ENCODE data around the gene DMKN. TPM values are rescaled to one million over a fixed set of nuclear protein-coding genes. Genes with fewer than 3 reads are reported as not detected.
A peak's percentile ranks its signal among the peaks of the same experiment; 100 is the strongest.

DMKN gene
- total and polyA plus RNA-seq, 8 donors: 92.5 to 140 (median 111) TPM

DNA sequence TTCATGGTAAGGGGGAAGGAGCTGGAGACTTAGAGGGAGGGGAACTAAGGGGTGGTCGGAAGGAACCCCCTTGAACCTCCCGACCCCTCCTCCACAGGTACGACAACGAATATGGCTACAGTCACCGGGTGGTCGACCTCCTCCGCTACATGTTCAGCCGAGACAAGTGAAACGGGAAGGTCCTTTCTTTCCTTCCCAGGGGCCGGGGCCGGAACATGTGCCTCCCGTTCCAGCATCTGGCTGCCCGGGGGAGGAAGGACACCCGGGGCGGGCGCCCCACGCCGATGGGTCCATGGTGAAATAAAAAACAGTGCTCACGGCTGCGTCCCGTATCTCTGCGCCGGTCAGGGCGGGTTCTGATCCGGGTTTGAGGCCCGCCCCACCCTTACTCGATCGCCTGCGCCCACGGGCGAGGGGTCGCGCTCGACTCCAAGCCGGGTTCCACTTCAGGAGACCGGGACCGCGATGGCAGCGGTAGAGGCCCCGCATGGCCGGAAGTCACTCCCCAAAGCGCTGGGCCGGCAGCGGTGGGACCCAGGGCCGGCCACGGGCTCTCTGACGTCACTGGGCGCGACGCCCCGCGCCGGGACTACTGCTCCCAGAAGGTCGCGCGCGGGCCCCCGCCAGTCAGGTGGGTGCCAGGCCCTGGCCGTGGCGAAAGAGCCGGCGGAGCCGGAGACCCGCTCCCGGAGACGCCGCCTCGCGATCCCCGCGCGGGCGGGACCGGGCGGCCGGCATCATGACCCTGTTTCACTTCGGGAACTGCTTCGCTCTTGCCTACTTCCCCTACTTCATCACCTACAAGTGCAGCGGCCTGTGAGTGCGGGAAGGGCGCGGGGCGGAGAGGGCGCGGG, 31.8 kb upstream of the DMKN start, which contains the start of gene TMEM147:
Gene TMEM147, plus strand, starts transcription at position 626 of the 854 bp plus-strand sequence. Its CDS starts 114 bp downstream, at position 740.
- peak within 1 kb of the TSS; percentile 75 to 95 for H3K4me3 ChIP-seq
- H3K9me3 ChIP-seq: no peaks in the 10 kb centered on the region
- H3K4me1 ChIP-seq: peaks cover 9 to 23% of the 10 kb centered on the region in 2 donors
- no peaks in the 10 kb centered on the region for H3K27me3 ChIP-seq
- ATAC-seq: peak; percentile 98
- no peak for TF ChIP-seq CTCF (IDR thresholded peaks at IDR 0.05)
- peak; percentile 88 to 98 (median 94) for DNase-seq
- peak within 1 kb of the TSS; percentile 34 to 82 for H3K27ac ChIP-seq
- intact Hi-C loops (cut with DNase I): no loop called here
- peaks cover 0 to 7% of the 10 kb centered on the region in 2 donors for H3K36me3 ChIP-seq

- no peaks in the 10 kb centered on the region for H3K27me3 ChIP-seq
- ATAC-seq: no peak
- intact Hi-C loops (cut with DNase I): no loop called here
- peak overlapping the region; percentile 75 to 95 for H3K4me3 ChIP-seq
- peaks cover 0 to 7% of the 10 kb centered on the region in 2 donors for H3K36me3 ChIP-seq
- no peak for TF ChIP-seq CTCF (IDR thresholded peaks at IDR 0.05)
- DNase-seq: no peak
- no peaks in the 10 kb centered on the region for H3K9me3 ChIP-seq
- peaks cover 9 to 23% of the 10 kb centered on the region in 2 donors for H3K4me1 ChIP-seq
- H3K27ac ChIP-seq: peak overlapping the region in 1 of 2 donors; percentile 82
These were observed 30.8 kb upstream of the DMKN start for GRCh38 chr19:35544110-35544802.

- Histone ChIP-seq H3K36me3 (peaks cover 0 to 7% of the 10 kb centered on the region in 2 donors), H3K9me3 (no peaks in the 10 kb centered on the region), H3K27ac (no peak overlapping the region), H3K4me3 (no peak overlapping the region), H3K27me3 (no peaks in the 10 kb centered on the region), H3K4me1 (peaks cover 9 to 23% of the 10 kb centered on the region in 2 donors)
- ATAC-seq: no peak
- no peak for DNase-seq
- intact Hi-C loops (cut with DNase I): no loop called here
- no peak for TF ChIP-seq CTCF (IDR thresholded peaks at IDR 0.05)
These were observed 30.0 kb upstream of the DMKN start for GRCh38 chr19:35543280-35544109.

DNA sequence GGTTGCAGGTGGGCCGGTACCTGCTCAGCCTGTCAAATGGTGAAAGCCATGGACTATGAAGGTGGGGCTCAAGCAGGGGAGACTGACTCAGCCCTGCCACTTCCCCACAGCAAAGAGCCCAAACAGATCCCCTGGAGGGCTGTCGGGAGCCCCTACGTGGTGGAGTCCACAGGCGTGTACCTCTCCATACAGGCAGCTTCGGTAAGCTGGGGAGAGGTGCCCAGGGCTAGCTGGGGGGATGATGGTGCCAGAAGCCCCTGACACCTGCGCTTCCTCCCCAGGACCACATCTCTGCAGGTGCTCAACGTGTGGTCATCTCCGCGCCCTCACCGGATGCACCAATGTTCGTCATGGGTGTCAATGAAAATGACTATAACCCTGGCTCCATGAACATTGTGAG, 28.8 kb upstream of the DMKN start:
- Histone ChIP-seq H3K36me3 (no peaks in the 10 kb centered on the region), H3K27me3 (no peaks in the 10 kb centered on the region), H3K4me1 (peaks cover 9 to 23% of the 10 kb centered on the region in 2 donors), H3K27ac (no peak overlapping the region), H3K9me3 (no peaks in the 10 kb centered on the region), H3K4me3 (no peak overlapping the region)
- DNase-seq (no peak), ATAC-seq (no peak)
- intact Hi-C loops (cut with DNase I): no loop called here
- no peak for TF ChIP-seq CTCF (IDR thresholded peaks at IDR 0.05)
